ENCODE measurements around the gene GRIN1.

The GRIN1 gene

GRCh38 chr9:137198051-137198901 lies 59.3 kb downstream of the GRIN1 start:
- DNase-seq = no peak

GRCh38 chr9:137198902-137199283 lies 59.9 kb downstream of the GRIN1 start:
- DNase-seq = no peak

- no peak for DNase-seq
Measured at GRCh38 chr9:137199411-137200121, 60.6 kb downstream of the GRIN1 start.

- peak; percentile 100 for DNase-seq
Measured at GRCh38 chr9:137200311-137201204, 61.6 kb downstream of the GRIN1 start, which contains the start of gene TPRN. Gene TPRN (minus strand): TSS chr9:137200741. CDS start chr9:137200711, 30 bp downstream.

GRCh38 chr9:137201205-137201868 lies 62.4 kb downstream of the GRIN1 start:
- no peak for DNase-seq

- no peak for DNase-seq
Measured at GRCh38 chr9:137202966-137203365, 64.0 kb downstream of the GRIN1 start.

GRCh38 chr9:137204731-137205125 lies 65.8 kb downstream of the GRIN1 start:
- DNase-seq = no peak

GRCh38 chr9:137205126-137206069 lies 66.4 kb downstream of the GRIN1 start, which contains the start of the genes NDOR1 and TMEM203:
Gene NDOR1 (plus strand): TSS chr9:137205700. CDS start chr9:137205778, 78 bp downstream.
Gene TMEM203 (minus strand): TSS chr9:137205648. CDS start chr9:137205414, 234 bp downstream.
- DNase-seq = peak; percentile 98

GRCh38 chr9:137206602-137207001 lies 67.6 kb downstream of the GRIN1 start:
- DNase-seq = no peak

GRCh38 chr9:137211532-137211931 lies 72.6 kb downstream of the GRIN1 start:
- no peak for DNase-seq

GRCh38 chr9:137212520-137212919 lies 73.6 kb downstream of the GRIN1 start:
- no peak for DNase-seq

GRCh38 chr9:137213160-137214060 lies 74.5 kb downstream of the GRIN1 start:
- DNase-seq = no peak

- DNase-seq = no peak
Measured at GRCh38 chr9:137214620-137215019, 75.7 kb downstream of the GRIN1 start.

GRCh38 chr9:137215196-137215986 lies 76.4 kb downstream of the GRIN1 start:
- no peak for DNase-seq

GRCh38 chr9:137216188-137216965 lies 77.4 kb downstream of the GRIN1 start:
- no peak for DNase-seq

GRCh38 chr9:137217276-137218211 lies 78.6 kb downstream of the GRIN1 start:
- DNase-seq = no peak

- DNase-seq = no peak
Measured at GRCh38 chr9:137218212-137218753, 79.3 kb downstream of the GRIN1 start.
